ENCODE measurements around the gene LPIN3. TPM values are rescaled to one million over a fixed set of nuclear protein-coding genes. Genes with fewer than 3 reads are reported as not detected.

The LPIN3 gene
- total and polyA plus RNA-seq, 2 experiments from 2014 or later: 18.1 to 22.4 TPM

DNA sequence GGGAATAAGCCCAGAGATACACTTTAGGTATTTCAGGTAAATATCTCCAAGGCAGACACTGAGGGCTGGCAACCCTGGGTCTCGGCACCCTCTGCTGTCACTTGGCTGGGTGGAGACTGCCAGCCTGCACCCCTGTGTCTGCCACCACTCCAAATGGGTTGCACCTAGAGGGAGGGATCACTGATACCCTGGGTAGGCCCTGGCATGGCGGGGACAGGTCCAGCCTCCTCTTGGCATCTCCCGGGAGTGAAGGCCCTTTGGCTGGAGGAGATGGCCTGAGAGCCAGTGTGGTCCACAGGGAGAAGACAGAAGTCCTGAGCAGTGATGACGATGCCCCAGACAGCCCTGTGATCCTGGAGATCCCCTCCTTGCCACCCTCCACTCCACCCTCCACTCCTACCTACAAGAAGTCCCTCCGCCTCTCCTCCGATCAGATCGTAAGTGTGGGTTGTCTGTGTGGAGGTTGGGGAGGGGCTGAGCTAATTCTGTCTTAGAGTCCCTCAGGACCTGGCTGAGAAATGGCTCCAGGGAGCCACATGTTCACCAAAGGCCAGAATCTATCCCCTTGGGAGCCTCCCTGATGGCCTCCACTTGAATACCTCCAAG lies 15.1 kb downstream of the LPIN3 start:
- H3K36me3 ChIP-seq (replicated peaks; ENCODE audit: insufficient read depth, low read depth): no peaks in the 10 kb centered on the region
- TF ChIP-seq, protein P1, sequence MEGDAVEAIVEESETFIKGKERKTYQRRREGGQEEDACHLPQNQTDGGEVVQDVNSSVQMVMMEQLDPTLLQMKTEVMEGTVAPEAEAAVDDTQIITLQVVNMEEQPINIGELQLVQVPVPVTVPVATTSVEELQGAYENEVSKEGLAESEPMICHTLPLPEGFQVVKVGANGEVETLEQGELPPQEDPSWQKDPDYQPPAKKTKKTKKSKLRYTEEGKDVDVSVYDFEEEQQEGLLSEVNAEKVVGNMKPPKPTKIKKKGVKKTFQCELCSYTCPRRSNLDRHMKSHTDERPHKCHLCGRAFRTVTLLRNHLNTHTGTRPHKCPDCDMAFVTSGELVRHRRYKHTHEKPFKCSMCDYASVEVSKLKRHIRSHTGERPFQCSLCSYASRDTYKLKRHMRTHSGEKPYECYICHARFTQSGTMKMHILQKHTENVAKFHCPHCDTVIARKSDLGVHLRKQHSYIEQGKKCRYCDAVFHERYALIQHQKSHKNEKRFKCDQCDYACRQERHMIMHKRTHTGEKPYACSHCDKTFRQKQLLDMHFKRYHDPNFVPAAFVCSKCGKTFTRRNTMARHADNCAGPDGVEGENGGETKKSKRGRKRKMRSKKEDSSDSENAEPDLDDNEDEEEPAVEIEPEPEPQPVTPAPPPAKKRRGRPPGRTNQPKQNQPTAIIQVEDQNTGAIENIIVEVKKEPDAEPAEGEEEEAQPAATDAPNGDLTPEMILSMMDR (IDR thresholded peaks at IDR 0.05; ENCODE audit: poor library complexity): no peak
- TF ChIP-seq EZH2 (IDR thresholded peaks at IDR 0.05; ENCODE audit: borderline replicate concordance) (no peak), EZH2phosphoT487 (IDR thresholded peaks at IDR 0.05; ENCODE audit: low read depth, severe bottlenecking, unreplicated experiment) (no peak)

DNA sequence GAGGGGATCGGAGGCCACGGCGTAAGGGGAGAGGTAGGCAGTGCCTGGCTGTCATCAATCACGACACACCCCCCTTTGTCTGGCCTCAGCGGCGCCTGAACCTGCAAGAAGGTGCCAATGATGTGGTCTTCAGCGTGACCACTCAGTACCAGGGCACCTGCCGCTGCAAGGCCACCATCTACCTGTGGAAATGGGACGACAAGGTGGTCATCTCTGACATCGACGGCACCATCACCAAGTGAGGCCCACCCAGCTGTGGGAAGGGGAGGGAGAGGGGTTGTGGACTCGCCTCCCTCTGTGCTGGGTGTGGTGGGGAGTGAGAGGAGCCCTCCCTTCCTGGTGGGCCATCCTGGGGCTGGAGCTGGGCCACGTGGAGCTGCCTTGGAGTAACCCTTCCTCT lies 16.3 kb downstream of the LPIN3 start:
- H2AFZ ChIP-seq: no peak overlapping the region
- 86% methylated on average over 12 of the region's 13 CpGs for WGBS (ENCODE audit: low lambda C conversion rate, missing lambda C conversion rate)

More for the DNA sequence above, 15.1 kb downstream of the LPIN3 start:
- Histone ChIP-seq H3K79me2 (no peaks in the 10 kb centered on the region), H3K4me3 (no peak overlapping the region), H3K27me3 (no peaks in the 10 kb centered on the region), H3K9me3 (ENCODE audit: low read depth) (no peaks in the 10 kb centered on the region), H3K4me2 (no peak overlapping the region), H3K9me2 (replicated peaks; ENCODE audit: insufficient read depth) (no peaks in the 10 kb centered on the region), H3K4me1 (ENCODE audit: insufficient read depth) (no peaks in the 10 kb centered on the region), H2AFZ (no peak overlapping the region), H4K20me1 (ENCODE audit: insufficient read depth, poor library complexity, severe bottlenecking) (no peaks in the 10 kb centered on the region), H3K27ac (no peak overlapping the region)
- over 99% methylated on average over 6 of the region's 7 CpGs for WGBS (ENCODE audit: low lambda C conversion rate, missing lambda C conversion rate)
- no peak for DNase-seq (ENCODE audit: low spot score)

DNA sequence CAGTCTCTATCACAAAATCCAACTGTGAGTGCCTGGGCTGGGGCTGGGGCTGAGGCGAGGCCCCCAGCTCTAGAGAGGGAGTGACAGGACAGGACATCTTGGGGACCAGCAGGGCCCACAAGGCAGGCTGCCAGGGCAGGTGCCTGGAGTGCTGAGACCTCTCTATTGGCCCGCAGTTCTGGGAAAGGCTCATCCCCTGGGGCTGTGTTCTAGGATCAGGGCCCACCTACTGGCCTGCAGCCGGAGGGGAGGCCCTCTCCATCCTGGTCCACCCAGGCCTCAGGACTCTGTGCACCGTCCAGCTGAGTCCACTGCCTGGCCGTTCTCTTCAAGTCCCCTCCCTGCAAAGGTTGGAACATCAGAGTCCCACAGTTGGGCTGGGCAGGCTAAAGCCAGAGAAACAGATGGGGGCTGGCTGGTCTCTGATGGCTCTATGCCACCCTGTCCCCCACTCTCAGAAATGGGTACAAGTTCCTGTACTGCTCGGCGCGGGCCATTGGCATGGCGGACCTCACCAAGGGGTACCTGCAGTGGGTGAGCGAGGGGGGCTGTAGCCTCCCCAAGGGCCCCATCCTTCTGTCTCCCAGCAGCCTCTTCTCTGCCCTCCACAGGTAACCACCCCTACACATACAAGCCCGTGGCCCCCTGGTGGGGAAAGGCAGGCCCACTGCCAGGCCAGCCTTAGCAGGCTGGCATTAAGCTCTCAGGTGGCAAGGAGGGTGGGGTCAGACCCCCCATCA lies 17.0 kb downstream of the LPIN3 start:
- TF ChIP-seq, protein P1 (IDR thresholded peaks at IDR 0.05; ENCODE audit: poor library complexity): no peak
- TF ChIP-seq EZH2phosphoT487 (IDR thresholded peaks at IDR 0.05; ENCODE audit: low read depth, severe bottlenecking, unreplicated experiment) (no peak), EZH2 (IDR thresholded peaks at IDR 0.05; ENCODE audit: borderline replicate concordance) (no peak)
- Histone ChIP-seq H2AFZ (no peak overlapping the region), H3K4me3 (no peak overlapping the region), H3K79me2 (no peaks in the 10 kb centered on the region), H3K27ac (no peak overlapping the region), H3K36me3 (replicated peaks; ENCODE audit: insufficient read depth, low read depth) (no peaks in the 10 kb centered on the region), H3K9me2 (replicated peaks; ENCODE audit: insufficient read depth) (no peaks in the 10 kb centered on the region), H3K4me2 (no peak overlapping the region), H3K27me3 (no peaks in the 10 kb centered on the region), H3K9me3 (ENCODE audit: low read depth) (no peaks in the 10 kb centered on the region), H4K20me1 (ENCODE audit: insufficient read depth, poor library complexity, severe bottlenecking) (no peaks in the 10 kb centered on the region), H3K4me1 (ENCODE audit: insufficient read depth) (no peaks in the 10 kb centered on the region)
- DNase-seq (ENCODE audit: low spot score): no peak
- WGBS (ENCODE audit: low lambda C conversion rate, missing lambda C conversion rate): 96% methylated on average over 11 of the region's 11 CpGs

More for the DNA sequence above, 16.3 kb downstream of the LPIN3 start:
- no peak overlapping the region for H3K4me3 ChIP-seq
- no peaks in the 10 kb centered on the region for H3K9me3 ChIP-seq (ENCODE audit: low read depth)
- H3K4me1 ChIP-seq (ENCODE audit: insufficient read depth): no peaks in the 10 kb centered on the region
- H3K4me2 ChIP-seq: no peak overlapping the region
- no peaks in the 10 kb centered on the region for H3K9me2 ChIP-seq (replicated peaks; ENCODE audit: insufficient read depth)
- no peak overlapping the region for H3K27ac ChIP-seq
- H3K27me3 ChIP-seq: no peaks in the 10 kb centered on the region
- H3K36me3 ChIP-seq (replicated peaks; ENCODE audit: insufficient read depth, low read depth): no peaks in the 10 kb centered on the region
- no peaks in the 10 kb centered on the region for H4K20me1 ChIP-seq (ENCODE audit: insufficient read depth, poor library complexity, severe bottlenecking)
- no peak for DNase-seq (ENCODE audit: low spot score)
- TF ChIP-seq, protein P1 (IDR thresholded peaks at IDR 0.05; ENCODE audit: poor library complexity): no peak
- TF ChIP-seq EZH2 (IDR thresholded peaks at IDR 0.05; ENCODE audit: borderline replicate concordance) (no peak), EZH2phosphoT487 (IDR thresholded peaks at IDR 0.05; ENCODE audit: low read depth, severe bottlenecking, unreplicated experiment) (no peak)
- no peaks in the 10 kb centered on the region for H3K79me2 ChIP-seq

Data from hepatocyte (in vitro differentiated cells).